NCI-H526 (cell line): ENCODE measurements around the gene SEC14L1.
"Not testable (repeated sequence)": the region's sequence is repeated elsewhere in the genome, so short reads cannot be mapped to it uniquely, and the experiment has no call there.

Experiments used
- DNase-seq, 2 experiments: peaks; one replicate each; lab custom pipeline; 2025; lab: John Stamatoyannopoulos, UW

Gene SEC14L1

GRCh38 chr17:77116371-77116860 is 24.4 kb upstream of the SEC14L1 start:
- no peak for DNase-seq

- DNase-seq, result no peak
Observed at GRCh38 chr17:77117415-77117814, 23.4 kb upstream of the SEC14L1 start.

GRCh38 chr17:77118251-77118928 is 22.4 kb upstream of the SEC14L1 start:
- DNase-seq, result no peak

GRCh38 chr17:77119668-77120301 is 21.0 kb upstream of the SEC14L1 start:
- no peak for DNase-seq

- DNase-seq, result no peak
Observed at GRCh38 chr17:77120868-77121267, 19.9 kb upstream of the SEC14L1 start.

- no peak for DNase-seq
Observed at GRCh38 chr17:77124192-77124889, 16.4 kb upstream of the SEC14L1 start.

GRCh38 chr17:77125432-77125901 is 15.3 kb upstream of the SEC14L1 start:
- DNase-seq, result no peak

GRCh38 chr17:77126519-77126918 is 14.2 kb upstream of the SEC14L1 start:
- DNase-seq, result peak in 1 of 2 experiments; percentile 32

GRCh38 chr17:77127735-77128361 is 12.9 kb upstream of the SEC14L1 start:
- no peak for DNase-seq

GRCh38 chr17:77128896-77129567 is 11.7 kb upstream of the SEC14L1 start:
- no peak for DNase-seq

- DNase-seq, result no peak
Observed at GRCh38 chr17:77129568-77130301, 11.0 kb upstream of the SEC14L1 start.

GRCh38 chr17:77130525-77130924 is 10.2 kb upstream of the SEC14L1 start:
- no peak for DNase-seq

GRCh38 chr17:77131904-77132303 is 8.9 kb upstream of the SEC14L1 start:
- no peak for DNase-seq

- no peak for DNase-seq
Observed at GRCh38 chr17:77132411-77133086, 8.2 kb upstream of the SEC14L1 start.

GRCh38 chr17:77133087-77133638 is 7.6 kb upstream of the SEC14L1 start:
- no peak for DNase-seq

GRCh38 chr17:77136420-77136767 is 4.4 kb upstream of the SEC14L1 start:
- DNase-seq, result no peak

GRCh38 chr17:77137111-77137510 is 3.7 kb upstream of the SEC14L1 start:
- DNase-seq, result no peak

GRCh38 chr17:77137886-77138285 is 2.9 kb upstream of the SEC14L1 start:
- not testable (repeated sequence) for DNase-seq

- DNase-seq, result peak; percentile 92 to 99
Observed at GRCh38 chr17:77140166-77140877, 447 bp upstream of the SEC14L1 start.
